ENCODE data around the gene IGSF10. TPM values are rescaled to one million over a fixed set of nuclear protein-coding genes. Genes with fewer than 3 reads are reported as not detected.

The IGSF10 gene
- total RNA-seq, 4 donors from 2014 or later, result 3.5 to 14.9 (median 7.0) TPM

- Histone ChIP-seq H3K4me1 (no peaks in the 10 kb centered on the region), H3K9me3 (no peaks in the 10 kb centered on the region), H3K4me3 (no peak overlapping the region), H3K27me3 (no peaks in the 10 kb centered on the region), H3K27ac (no peak overlapping the region), H3K36me3 (no peaks in the 10 kb centered on the region)
- TF ChIP-seq CTCF (IDR thresholded peaks at IDR 0.05) (no peak), POLR2A (IDR thresholded peaks at IDR 0.05) (no peak)
- intact Hi-C loops (cut with DNase I; ENCODE audit: low total_unique reads), result no loop called here
- no peak for DNase-seq
These were observed 19.6 kb upstream of the IGSF10 start for GRCh38 chr3:151480492-151480891.

GRCh38 chr3:151479452-151479851, 18.6 kb upstream of the IGSF10 start:
- intact Hi-C loops (cut with DNase I; ENCODE audit: low total_unique reads), result no loop called here
- no peaks in the 10 kb centered on the region for H3K4me1 ChIP-seq
- DNase-seq, result no peak
- no peaks in the 10 kb centered on the region for H3K36me3 ChIP-seq
- H3K4me3 ChIP-seq, result no peak overlapping the region
- no peaks in the 10 kb centered on the region for H3K27me3 ChIP-seq
- no peaks in the 10 kb centered on the region for H3K9me3 ChIP-seq
- TF ChIP-seq CTCF (IDR thresholded peaks at IDR 0.05) (no peak), POLR2A (IDR thresholded peaks at IDR 0.05) (no peak)
- H3K27ac ChIP-seq, result no peak overlapping the region

GRCh38 chr3:151478335-151478697, 17.5 kb upstream of the IGSF10 start:
- Histone ChIP-seq H3K4me1 (no peaks in the 10 kb centered on the region), H3K27ac (no peak overlapping the region), H3K27me3 (no peaks in the 10 kb centered on the region), H3K36me3 (no peaks in the 10 kb centered on the region), H3K4me3 (no peak overlapping the region), H3K9me3 (no peaks in the 10 kb centered on the region)
- intact Hi-C loops (cut with DNase I; ENCODE audit: low total_unique reads), result no loop called here
- TF ChIP-seq CTCF (IDR thresholded peaks at IDR 0.05) (no peak), POLR2A (IDR thresholded peaks at IDR 0.05) (no peak)
- DNase-seq, result no peak

GRCh38 chr3:151477591-151478334, 16.9 kb upstream of the IGSF10 start:
- Histone ChIP-seq H3K9me3 (no peaks in the 10 kb centered on the region), H3K36me3 (no peaks in the 10 kb centered on the region), H3K4me3 (no peak overlapping the region), H3K27me3 (no peaks in the 10 kb centered on the region), H3K4me1 (no peaks in the 10 kb centered on the region), H3K27ac (no peak overlapping the region)
- intact Hi-C loops (cut with DNase I; ENCODE audit: low total_unique reads), result no loop called here
- TF ChIP-seq CTCF (IDR thresholded peaks at IDR 0.05) (no peak), POLR2A (IDR thresholded peaks at IDR 0.05) (no peak)
- no peak for DNase-seq

- H3K27me3 ChIP-seq, result no peaks in the 10 kb centered on the region
- no peak overlapping the region for H3K27ac ChIP-seq
- no peak for DNase-seq
- H3K36me3 ChIP-seq, result no peaks in the 10 kb centered on the region
- H3K4me1 ChIP-seq, result no peaks in the 10 kb centered on the region
- TF ChIP-seq CTCF (IDR thresholded peaks at IDR 0.05) (no peak), POLR2A (IDR thresholded peaks at IDR 0.05) (no peak)
- H3K9me3 ChIP-seq, result no peaks in the 10 kb centered on the region
- intact Hi-C loops (cut with DNase I; ENCODE audit: low total_unique reads), result no loop called here
- no peak overlapping the region for H3K4me3 ChIP-seq
These were observed 15.6 kb upstream of the IGSF10 start for GRCh38 chr3:151476344-151477018.

All from uterus (tissue), 4 donors.